Urinary bladder (tissue), 4 donors: ENCODE results near the gene TRAF4. TPM values are rescaled to one million over a fixed set of nuclear protein-coding genes. Genes with fewer than 3 reads are reported as not detected.
"Not testable (repeated sequence)": the region's sequence is repeated elsewhere in the genome, so short reads cannot be mapped to it uniquely, and the experiment has no call there.

ENCODE experiments used
- DNase-seq: peaks from one replicate; pipeline ENCODE4 v3.0.0-alpha.2; 2015; ENCODE audit errors: extremely low spot score
- H3K27ac ChIP-seq: one replicate; pipeline ENCODE4 v1.5.1; 2013; ENCODE audit warnings: low read depth, mild to moderate bottlenecking, moderate library complexity
- H3K36me3 ChIP-seq: one replicate; pipeline ENCODE4 v1.6.1; 2013; ENCODE audit warnings: mild to moderate bottlenecking, moderate library complexity; ENCODE audit not compliant: insufficient read depth
- H3K4me1 ChIP-seq: one replicate; pipeline ENCODE4 v1.6.1; 2013; ENCODE audit warnings: mild to moderate bottlenecking, moderate library complexity; ENCODE audit not compliant: insufficient read depth
- H3K4me3 ChIP-seq: one replicate; pipeline ENCODE4 v1.5.1; 2013; ENCODE audit warnings: low read depth, low read length
- WGBS: extraction: QIAGEN DNeasy Blood & Tissue Kit; methylation state at CpG from one replicate; pipeline ENCODE4 v1.1.7; 2013; 5-methylcytosine and 5-hydroxymethylcytosine counted together
- polyA plus RNA-seq: library from polyadenylated mRNA; stranded (reverse); fragments of 200-250 nt; gene quantifications from one replicate; pipeline ENCODE4 v1.2.3, GENCODE V29; 2013
- total RNA-seq: library from RNA; depleted of rRNA; stranded (reverse); fragments of >200 nt; gene quantifications from one replicate; pipeline ENCODE4 v1.2.3, GENCODE V29; 2014
- donor health status: healthy with polysubstance abuse.
- donor health status: healthy.

TRAF4 gene
- total and polyA plus RNA-seq, 2 donors: 14.7 to 22.8 TPM

DNA sequence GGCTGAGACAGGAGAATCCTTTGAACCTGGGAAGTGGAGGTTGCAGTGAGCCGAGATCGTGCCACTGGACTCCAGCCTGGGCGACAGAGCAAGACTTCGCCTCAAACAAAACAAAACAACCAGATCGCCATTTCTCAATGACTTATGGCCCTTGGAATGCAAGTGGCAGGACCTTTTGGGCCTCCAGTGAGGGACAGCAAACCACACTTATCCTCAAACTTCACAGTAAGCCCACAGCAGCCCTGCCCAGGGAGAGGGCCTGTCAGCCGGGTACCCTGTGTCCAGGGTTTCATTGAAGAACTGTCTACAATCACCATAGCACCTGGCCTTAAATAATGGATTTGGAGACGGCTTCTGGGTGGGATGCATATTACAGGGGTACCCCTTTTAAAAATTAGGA is 11.7 kb downstream of the TRAF4 start:
- Histone ChIP-seq H3K36me3 (no peaks in the 10 kb centered on the region), H3K4me1 (no peaks in the 10 kb centered on the region), H3K27ac (no peak overlapping the region), H3K4me3 (no peak overlapping the region)
- 88% methylated on average over 7 of the region's 7 CpGs for WGBS
- no peak for DNase-seq

DNA sequence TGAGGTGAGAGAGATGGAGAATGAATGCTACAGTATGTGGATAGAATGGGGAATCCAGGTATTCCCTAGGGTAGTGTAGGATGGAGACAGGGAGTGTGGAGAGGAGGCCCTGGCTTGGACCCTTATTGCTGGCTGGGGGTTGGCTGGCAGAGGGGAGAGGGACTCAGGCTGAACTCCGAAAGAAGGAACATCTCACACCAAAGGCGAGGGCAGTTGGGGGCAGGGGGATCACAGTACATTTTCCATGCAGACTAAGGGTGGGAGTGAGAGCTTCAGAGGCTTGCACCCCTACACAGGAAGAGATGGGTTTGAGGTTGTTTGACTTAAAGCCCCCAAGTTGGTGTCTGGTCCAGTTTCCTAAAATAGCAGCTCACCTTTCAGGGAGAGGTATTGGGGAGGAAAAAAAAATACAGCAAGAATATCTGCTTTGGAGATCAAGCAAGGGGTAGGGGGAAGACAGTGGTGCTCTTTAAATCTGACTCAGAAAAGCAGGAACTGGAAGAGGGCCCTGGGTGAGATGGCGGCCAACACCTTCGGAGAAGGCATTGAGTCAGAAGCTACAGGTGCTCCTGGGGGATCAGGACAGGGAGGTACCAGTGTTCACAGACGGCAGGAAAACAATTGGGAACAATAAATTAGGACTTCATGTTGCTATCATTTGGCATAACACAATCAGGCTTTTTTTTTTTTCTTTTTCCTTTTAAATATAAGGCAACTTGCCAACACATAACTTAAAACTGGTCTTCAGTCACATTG is 12.4 kb downstream of the TRAF4 start:
- no peak for DNase-seq
- H3K36me3 ChIP-seq: no peaks in the 10 kb centered on the region
- H3K4me1 ChIP-seq: no peaks in the 10 kb centered on the region
- no peak overlapping the region for H3K4me3 ChIP-seq
- H3K27ac ChIP-seq: no peak overlapping the region
- WGBS: 84% methylated on average over 5 of the region's 5 CpGs

DNA sequence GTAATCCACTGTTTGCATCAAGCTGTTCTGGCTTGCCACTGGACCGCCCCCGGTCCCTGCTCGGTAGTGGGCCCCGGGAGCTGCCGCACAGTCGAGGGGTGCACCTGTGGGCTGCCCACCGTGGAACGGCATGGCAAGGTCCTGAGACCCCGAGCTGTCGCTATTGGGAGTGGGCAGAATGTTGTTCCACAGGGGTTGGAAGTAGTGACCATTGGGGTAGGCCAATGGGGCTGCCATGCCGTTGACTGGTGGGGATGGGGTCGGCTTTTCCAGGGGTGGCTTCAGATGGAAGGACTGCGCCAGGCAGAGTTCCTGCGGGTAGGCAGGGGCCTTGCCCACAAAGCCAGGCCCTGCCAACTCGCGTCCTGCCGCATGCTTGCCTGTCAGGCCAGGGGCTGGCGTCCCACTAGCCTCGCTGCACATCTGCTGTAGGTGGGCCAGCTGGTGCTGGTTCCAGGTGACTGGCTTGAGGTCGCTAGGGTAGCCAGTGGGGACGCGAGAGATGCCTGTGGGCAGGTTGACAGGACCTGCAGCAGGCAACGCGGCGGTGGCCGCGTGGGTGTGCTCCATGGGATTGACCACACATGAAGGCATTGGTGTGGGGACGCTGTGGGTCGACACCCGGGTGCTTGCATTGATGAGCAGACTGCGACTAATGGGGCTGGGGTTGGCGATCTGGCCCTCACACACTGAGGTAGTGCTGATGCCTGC is 14.8 kb downstream of the TRAF4 start:
- H3K36me3 ChIP-seq: no peaks in the 10 kb centered on the region
- H3K4me3 ChIP-seq: no peak overlapping the region
- no peaks in the 10 kb centered on the region for H3K4me1 ChIP-seq
- 96% methylated on average over 32 of the region's 32 CpGs for WGBS
- H3K27ac ChIP-seq: no peak overlapping the region
- no peak for DNase-seq

DNA sequence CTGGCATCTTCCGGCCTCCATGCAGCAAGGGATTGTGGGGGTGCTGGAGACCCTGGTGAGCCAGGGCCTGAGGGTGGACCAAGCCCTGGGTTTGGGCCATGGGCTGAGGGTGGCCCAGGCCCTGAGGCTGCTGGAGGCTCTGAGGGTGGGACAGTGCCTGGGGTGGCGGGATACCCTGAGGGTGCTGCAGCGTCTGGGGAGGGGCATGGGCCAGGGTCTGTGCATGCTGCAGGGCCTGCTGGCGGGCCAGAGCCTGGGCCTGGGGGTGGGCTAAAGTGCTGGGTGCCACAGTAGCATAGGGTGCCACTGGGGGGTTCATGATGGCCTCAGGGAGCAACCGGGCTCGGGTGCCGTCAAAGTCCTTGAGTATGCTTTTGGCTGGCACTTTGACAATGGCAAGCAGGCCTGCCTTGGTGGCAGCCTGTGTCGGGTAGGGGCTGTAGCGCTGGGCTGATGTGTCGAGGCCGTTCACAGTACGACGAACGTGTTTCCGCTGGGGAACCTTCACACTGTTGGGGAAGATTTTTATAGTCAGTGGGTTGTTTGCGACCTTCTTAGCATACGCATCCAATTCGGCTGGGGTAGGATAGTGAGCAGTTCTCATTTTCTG is 15.6 kb downstream of the TRAF4 start:
- Histone ChIP-seq H3K27ac (no peak overlapping the region), H3K4me1 (no peaks in the 10 kb centered on the region), H3K36me3 (no peaks in the 10 kb centered on the region), H3K4me3 (no peak overlapping the region)
- WGBS: 92% methylated on average over 18 of the region's 18 CpGs
- no peak for DNase-seq

DNA sequence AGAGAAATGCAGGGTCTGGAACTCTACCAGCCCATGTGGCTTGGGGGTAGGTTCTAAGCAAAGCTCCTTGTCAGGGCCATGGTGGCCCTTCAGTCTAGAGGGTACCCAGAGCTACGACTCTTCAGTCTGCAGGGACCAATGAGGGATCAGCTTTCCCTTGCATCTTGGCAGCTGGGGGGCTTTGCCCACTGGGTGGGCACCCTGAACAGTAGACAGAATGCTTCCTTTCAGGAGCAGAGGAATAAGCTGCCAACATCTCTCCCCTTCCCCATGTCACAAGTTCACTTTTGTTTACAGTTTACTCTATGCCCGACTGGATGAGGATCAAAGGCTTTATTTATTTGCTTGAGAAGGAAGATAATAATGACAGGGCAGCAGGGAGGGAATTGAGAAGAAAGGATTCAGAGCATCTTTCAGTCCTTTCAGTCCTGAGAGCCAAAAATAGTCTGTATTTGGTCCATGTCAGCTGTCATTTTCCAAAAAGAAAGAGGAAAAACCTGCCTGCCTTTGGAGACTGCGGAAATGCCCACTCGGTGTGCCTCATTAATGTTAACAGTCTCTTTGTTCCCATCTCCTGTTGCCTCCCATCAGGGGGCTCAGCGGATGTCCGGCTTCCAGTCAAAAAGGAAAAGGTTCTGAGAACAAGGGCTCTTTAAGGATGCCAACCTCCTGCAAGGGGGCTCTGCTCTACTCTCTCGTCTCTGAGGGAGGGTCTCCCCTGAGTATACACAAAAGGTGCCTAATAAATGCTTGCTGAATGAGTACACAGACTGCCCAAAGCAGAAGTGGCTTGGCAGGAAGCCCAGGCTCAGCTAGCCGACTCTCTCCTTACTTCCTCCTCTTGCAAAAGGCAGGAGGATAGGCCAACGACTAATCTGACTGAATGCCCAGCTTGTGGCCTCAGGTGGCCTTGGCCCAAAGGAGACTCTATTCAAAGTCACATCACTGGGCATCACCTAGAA is 17.1 kb downstream of the TRAF4 start:
- no peak overlapping the region for H3K4me3 ChIP-seq
- 42% methylated on average over 9 of the region's 9 CpGs for WGBS
- H3K36me3 ChIP-seq: no peaks in the 10 kb centered on the region
- no peak for DNase-seq
- no peak overlapping the region for H3K27ac ChIP-seq
- no peaks in the 10 kb centered on the region for H3K4me1 ChIP-seq

DNA sequence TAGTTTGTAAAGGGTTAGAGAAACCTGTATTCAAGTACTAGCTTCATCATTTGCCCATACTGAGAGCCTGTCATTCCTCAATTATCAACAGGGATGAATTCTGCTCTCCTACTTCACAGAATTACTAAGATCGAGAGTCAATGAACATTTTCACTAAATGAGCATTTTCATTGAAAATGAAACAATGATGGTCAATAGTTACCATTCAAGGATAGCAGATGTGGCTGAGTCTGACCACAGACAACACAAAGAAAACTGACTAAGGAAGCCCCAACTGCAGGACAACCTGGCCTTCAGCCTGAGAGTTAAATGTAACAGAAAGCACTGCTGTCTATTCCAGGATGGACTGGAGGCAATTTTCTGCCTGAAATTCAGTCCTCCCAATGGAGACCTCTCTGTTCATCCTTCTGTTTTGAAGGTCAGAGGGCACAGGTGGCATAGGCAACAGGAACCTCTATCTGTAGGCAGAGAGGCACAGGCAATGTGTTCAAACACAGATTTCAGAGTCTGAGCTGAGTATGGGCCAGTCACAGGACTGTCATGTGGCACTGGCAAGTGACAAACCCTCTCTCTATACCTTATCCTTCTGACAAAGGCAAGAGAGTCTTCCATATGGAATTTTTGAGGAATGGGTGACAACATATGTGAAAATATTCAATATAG is 19.5 kb downstream of the TRAF4 start:
- no peak for DNase-seq
- no peak overlapping the region for H3K4me3 ChIP-seq
- H3K36me3 ChIP-seq: no peaks in the 10 kb centered on the region
- H3K4me1 ChIP-seq: no peaks in the 10 kb centered on the region
- H3K27ac ChIP-seq: no peak overlapping the region
- 95% methylated on average over 1 of the region's 1 CpG for WGBS

DNA sequence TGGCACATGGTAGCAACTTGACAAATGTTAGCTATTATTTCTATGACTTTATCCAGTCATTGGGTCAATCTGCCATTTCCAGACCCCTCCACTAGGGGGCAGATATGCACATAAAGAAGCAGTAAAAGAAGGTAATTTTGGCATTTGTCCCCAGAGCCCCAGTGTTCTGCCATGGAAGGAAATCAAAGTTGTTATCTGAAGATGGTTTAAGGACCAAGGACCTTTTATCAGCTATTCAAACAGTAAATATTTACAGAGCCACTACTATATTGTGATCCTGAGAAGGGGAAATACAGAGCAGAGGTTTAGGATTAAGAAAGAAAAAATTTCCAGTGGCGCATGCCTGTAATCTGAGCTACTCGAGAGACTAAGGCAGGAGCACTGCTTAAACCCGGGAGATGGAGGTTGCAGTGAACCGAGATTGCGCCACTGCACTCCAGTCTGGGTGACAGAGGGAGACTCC is 20.0 kb downstream of the TRAF4 start:
- no peak overlapping the region for H3K4me3 ChIP-seq
- no peak overlapping the region for H3K27ac ChIP-seq
- no peak for DNase-seq
- no peaks in the 10 kb centered on the region for H3K36me3 ChIP-seq
- H3K4me1 ChIP-seq: no peaks in the 10 kb centered on the region
- WGBS: 51% methylated on average over 5 of the region's 5 CpGs

DNA sequence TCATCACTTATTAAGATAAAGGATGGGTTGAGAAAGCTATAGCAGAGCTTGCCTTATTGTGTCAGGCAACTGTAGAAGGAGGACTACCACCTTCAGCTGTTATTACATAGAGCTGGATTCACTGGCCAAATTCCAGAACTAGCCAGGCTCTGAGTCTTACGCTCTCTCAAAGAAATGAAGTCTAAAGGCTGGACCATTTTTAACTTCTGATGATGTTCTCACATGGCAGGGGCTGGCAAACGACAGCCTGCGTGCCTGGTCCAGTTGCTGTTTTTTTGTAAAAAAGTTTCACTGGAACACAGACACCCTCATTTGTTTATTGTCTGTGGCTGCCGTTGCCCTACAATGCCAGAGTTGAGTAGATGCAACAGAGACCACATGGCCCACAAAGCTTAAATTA is 21.2 kb downstream of the TRAF4 start:
- H3K4me1 ChIP-seq: no peaks in the 10 kb centered on the region
- H3K36me3 ChIP-seq: no peaks in the 10 kb centered on the region
- no peak for DNase-seq
- H3K27ac ChIP-seq: no peak overlapping the region
- no peak overlapping the region for H3K4me3 ChIP-seq
- WGBS: 69% methylated on average over 4 of the region's 4 CpGs

DNA sequence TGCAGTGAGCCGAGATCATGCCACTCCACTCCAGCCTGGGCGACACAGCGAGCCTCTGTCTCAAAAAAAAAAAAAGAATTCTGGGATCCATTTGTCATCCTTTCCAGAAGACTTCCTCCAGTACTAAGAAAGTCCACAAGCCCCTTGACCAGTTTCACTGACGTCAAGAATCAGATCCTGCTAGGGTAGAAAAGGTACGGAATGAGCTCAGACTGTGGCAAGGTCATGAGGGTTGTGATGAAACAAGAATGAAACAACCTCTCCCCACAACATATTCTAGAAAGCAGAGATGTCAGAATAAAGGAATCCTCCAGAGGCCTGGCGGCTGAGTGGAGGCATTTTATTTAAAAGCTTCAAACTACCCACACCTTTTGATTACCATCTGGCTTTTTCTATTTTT is 29.9 kb downstream of the TRAF4 start:
- H3K36me3 ChIP-seq: no peaks in the 10 kb centered on the region
- no peak overlapping the region for H3K4me3 ChIP-seq
- 92% methylated on average over 6 of the region's 6 CpGs for WGBS
- no peaks in the 10 kb centered on the region for H3K4me1 ChIP-seq
- no peak for DNase-seq
- H3K27ac ChIP-seq: no peak overlapping the region

DNA sequence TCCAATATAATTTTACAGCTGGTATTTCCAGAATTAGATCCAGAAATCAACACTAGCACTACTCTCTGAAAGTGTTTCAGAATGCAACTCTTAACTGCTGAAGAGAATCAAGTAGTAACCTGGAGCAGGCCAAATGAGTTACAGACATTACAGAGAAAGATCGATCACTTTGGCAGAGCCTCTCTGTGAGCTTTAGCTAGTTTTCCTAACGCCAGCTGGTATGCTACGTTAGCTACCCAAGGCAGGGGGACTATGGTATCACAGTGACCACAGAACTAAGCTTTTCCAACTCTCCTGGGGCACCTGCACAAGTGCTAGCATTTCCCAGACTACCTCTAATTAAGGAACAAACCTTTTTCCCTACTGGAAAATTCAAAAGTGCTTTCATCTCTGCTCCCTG is 30.4 kb downstream of the TRAF4 start:
- H3K27ac ChIP-seq: no peak overlapping the region
- no peaks in the 10 kb centered on the region for H3K4me1 ChIP-seq
- no peak for DNase-seq
- no peak overlapping the region for H3K4me3 ChIP-seq
- WGBS: 83% methylated on average over 3 of the region's 3 CpGs
- no peaks in the 10 kb centered on the region for H3K36me3 ChIP-seq

DNA sequence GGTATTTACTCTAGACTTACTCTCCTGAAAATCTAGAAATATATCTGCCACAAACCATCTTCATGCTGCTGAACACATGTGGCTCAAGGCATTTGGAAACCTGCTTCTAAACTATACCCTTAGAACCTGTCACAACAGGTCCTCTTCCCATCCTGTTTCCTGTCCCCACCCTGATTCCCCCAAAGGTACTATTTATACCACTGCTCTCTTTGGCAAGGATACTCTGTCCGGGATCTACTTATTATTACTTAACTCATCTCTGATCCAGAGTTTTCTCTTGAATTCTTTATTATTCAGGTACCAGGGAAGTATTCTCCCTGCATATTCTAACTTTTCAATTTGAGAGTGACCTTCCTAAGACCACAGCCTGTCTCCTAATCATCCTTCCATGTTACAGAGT is 33.4 kb downstream of the TRAF4 start:
- DNase-seq: no peak
- no peak overlapping the region for H3K27ac ChIP-seq
- H3K4me1 ChIP-seq: no peaks in the 10 kb centered on the region
- H3K4me3 ChIP-seq: no peak overlapping the region
- H3K36me3 ChIP-seq: peaks cover 2% of the 10 kb centered on the region
- 54% methylated on average over 1 of the region's 1 CpG for WGBS

DNA sequence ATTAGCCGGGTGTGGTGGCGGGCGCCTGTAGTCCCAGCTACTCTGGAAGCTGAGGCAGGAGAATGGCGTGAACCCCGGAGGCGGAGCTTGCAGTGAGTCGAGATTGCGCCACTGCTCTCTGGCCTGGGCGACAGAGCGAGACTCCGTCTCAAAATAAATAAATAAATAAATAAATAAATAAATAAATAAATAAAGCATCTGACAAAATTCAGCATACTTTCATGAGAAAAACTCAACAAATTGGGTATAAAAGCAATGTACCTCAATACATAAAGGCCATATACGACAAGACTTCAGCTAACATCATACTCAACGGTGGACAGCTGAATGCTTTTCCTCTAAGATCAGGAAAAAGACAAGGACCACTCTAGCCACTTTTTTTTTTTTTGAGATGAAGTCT is 35.8 kb downstream of the TRAF4 start:
- H3K4me3 ChIP-seq, H3K4me1 ChIP-seq, H3K36me3 ChIP-seq, H3K27ac ChIP-seq, DNase-seq: not testable (repeated sequence)
- 98% methylated on average over 13 of the region's 13 CpGs for WGBS

DNA sequence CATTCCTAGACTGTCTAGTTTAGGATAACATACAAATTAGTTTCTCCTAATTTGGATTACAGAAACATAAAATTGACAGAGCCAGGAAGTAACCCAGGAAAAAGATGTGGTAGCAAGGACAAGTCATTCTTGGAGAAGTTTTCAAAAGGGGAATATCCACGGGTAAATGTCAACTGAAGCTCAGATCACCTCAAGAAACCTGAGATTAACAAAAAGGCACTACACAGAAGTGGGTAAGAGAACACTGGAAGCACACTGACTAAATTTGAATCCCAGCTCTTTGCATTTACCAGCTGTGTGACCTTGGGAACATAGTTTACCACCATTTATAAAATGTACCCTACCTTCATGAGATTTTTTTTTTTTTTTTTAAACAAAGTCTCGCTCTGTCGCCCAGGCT is 39.4 kb downstream of the TRAF4 start:
- no peak overlapping the region for H3K4me3 ChIP-seq
- no peak for DNase-seq
- H3K27ac ChIP-seq: no peak overlapping the region
- 94% methylated on average over 3 of the region's 3 CpGs for WGBS
- no peaks in the 10 kb centered on the region for H3K4me1 ChIP-seq
- peaks cover 2% of the 10 kb centered on the region for H3K36me3 ChIP-seq
